GM12872 (cell line): Measurements from ENCODE around the gene ADAM19.

Source experiments
- CTCF ChIP-seq: IDR thresholded peaks from 3 replicates; pipeline ENCODE4 v1.5.1; 2011; ENCODE audit warnings: low read depth, mild to moderate bottlenecking, low read length, moderate library complexity; ENCODE audit not compliant: insufficient read depth

Gene ADAM19

GRCh38 chr5:157600252-157600651 is 24.7 kb upstream of the ADAM19 start:
- TF ChIP-seq CTCF = no peak

DNA sequence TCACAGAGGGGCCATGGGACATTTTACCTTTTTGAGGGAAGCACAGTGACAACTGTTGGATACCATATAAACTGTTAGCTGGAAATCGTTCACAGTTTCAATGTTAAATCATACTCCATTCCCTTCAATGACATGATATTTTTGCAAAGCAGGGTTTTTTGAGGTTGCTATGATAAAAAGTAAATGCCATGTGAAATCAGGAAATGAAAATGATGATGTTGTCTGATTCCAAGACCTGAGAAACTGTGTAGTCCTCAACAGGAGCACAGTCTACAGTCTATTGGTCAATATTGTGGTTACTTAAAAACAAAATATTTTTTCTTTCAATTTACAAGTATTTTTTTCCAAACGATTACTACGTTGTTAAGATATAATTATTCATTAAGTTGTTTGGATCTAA is 24.0 kb upstream of the ADAM19 start:
- no peak for TF ChIP-seq CTCF

GRCh38 chr5:157598350-157598936 is 22.9 kb upstream of the ADAM19 start:
- no peak for TF ChIP-seq CTCF

DNA sequence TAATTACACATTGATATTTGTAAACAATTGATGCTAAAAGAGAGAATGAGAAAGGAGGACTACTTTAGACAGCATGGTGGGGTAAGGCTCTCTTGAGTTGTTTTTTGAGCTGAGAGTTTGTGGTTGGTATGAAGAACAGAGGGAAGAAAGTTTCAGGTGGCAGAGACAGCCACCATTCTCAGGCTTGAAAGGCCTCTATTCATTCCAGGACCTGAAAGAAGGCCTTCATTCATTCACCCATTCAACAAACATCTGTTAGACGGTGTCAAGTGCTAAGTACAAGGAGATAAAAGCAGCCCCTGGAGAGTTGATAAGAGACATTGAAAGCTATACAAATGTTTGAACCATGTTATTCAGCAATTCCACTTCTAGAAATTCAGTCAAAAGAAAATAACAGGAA is 21.7 kb upstream of the ADAM19 start:
- TF ChIP-seq CTCF = no peak

DNA sequence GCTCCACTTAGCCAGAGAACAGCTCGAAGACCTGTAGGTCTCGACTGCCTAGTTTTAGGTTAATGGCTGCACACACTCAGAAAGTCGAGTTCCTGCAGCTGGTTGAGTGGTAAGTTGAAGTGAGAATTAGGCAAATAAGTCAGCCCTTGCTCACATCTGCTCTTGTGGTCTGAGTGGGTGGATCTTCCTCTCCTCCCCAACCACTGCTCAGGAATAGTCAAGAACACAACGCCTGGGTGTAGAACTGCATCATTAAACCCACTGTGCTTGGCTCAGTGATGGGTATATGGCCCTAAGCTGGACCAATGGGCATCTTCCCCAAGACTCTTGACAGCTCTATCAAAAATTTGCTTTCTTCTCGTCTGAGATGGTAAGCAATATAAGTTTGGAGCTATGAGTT is 20.9 kb upstream of the ADAM19 start:
- no peak for TF ChIP-seq CTCF

DNA sequence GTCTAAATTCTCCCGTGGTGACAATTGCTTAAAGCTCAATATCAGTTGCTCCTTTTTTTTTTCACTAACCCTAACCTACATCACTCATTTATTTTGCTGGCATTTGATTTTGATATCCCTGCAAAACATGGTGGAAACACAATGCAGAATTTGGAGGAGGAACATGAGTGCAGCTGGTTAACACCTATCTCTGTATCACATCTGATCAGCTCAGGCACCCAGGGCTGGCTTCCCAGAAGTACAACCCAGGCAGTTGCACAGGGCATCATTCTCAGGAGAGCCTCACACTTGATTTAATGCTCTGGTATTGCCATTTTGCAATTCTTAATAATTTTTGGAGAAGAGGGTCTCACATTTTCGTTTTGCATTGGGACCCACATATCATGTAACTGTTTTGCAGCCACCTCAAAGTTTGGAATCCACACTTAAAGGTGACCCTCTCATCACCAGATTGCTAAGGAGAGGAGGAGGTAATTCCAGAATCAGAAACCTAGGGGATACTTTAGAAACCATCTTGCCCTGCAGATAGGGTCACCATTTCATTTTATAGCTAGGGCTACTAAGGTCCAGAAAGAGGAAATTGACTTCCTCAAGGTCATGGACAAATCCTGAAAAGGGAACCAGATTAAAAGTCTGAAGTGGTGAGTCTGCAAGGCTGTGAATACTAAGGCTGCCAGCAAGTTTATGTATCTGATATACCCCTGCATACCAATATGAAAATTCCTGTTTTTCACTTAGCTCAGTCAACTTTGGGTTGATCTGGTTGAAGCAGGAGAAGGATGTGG is 19.3 kb upstream of the ADAM19 start:
- no peak for TF ChIP-seq CTCF

DNA sequence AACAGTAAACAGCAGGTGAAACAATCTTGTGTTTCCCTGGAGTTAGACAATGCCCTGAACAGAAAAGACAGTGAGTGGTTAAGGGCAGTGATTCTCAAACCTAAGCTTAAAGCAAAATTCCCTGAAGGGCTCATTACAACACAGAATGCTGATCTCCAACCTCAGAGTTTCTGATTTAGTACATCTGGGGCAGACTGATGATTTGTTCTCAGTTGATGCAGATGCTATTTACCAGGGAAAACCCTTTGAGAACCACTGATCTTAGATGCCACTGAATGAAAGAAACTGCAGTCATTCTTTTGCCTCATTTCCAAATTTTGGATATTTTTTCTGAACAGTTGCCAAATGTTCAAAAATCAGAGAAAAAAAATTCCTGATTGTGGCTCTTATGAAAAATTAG is 18.7 kb upstream of the ADAM19 start:
- no peak for TF ChIP-seq CTCF
